Esophagus muscularis mucosa (tissue), 3 donors: ENCODE data around the gene DSC3.

Experiments used
- EP300 ChIP-seq: sonication (generic); formaldehyde crosslinking; IDR thresholded peaks from one replicate; pipeline ENCODE4 v1.6.1; 2017; ENCODE audit warnings: antibody characterized with exemption
- TF ChIP-seq, protein P1 (sequence below), 3 experiments: fragments of 200-600 bp in 2 of 3; fragments of 450-650 bp in 1 of 3; sonication (generic) in 2 of 3; IDR thresholded peaks; one replicate each; pipeline ENCODE4 v1.5.1; 2017 to 2019; ENCODE audit warnings: antibody characterized with exemption in 3 of 3, mild to moderate bottlenecking in 2 of 3, moderate library complexity in 1 of 3

DNA sequence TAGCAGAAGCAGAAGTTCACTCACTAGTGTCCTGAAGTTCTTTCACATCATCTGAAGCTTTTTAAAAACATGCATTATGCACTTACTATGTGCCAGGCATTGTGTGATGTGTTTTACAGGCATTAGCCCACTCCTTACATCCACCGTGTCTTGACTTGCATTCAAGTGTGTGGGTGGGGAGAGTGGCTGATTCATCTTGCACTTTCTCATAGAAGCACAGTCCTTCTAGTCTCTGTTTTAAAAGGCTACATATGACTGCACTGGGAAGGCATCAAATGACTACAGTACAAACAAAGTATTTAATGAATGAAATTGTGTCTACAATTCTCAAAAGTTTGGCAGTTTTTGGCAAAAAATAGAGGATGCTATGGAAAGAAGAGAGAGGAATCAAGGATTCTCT lies 21.6 kb upstream of the DSC3 start:
- TF ChIP-seq EP300 = no peak
- TF ChIP-seq, protein P1, sequence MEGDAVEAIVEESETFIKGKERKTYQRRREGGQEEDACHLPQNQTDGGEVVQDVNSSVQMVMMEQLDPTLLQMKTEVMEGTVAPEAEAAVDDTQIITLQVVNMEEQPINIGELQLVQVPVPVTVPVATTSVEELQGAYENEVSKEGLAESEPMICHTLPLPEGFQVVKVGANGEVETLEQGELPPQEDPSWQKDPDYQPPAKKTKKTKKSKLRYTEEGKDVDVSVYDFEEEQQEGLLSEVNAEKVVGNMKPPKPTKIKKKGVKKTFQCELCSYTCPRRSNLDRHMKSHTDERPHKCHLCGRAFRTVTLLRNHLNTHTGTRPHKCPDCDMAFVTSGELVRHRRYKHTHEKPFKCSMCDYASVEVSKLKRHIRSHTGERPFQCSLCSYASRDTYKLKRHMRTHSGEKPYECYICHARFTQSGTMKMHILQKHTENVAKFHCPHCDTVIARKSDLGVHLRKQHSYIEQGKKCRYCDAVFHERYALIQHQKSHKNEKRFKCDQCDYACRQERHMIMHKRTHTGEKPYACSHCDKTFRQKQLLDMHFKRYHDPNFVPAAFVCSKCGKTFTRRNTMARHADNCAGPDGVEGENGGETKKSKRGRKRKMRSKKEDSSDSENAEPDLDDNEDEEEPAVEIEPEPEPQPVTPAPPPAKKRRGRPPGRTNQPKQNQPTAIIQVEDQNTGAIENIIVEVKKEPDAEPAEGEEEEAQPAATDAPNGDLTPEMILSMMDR (IDR thresholded peaks at IDR 0.05) = no peak
